Stimulated activated CD4-positive, alpha-beta T cell treated with anti-CD3 and anti-CD28 coated beads, Interleukin-15, amount 100 ng/mL, for 1 hour (primary cell): ENCODE data around the gene DAAM1.

Experiments used
- DNase-seq, 2 donors: peaks; one replicate each; pipeline ENCODE4 v3.0.0-alpha.2; 2020; ENCODE audit warnings: low read depth in 1 of 2, low spot score in 1 of 2

Gene DAAM1

GRCh38 chr14:59337141-59337611, 148.7 kb downstream of the DAAM1 start:
- DNase-seq: no peak

- no peak for DNase-seq
These were observed 150.3 kb downstream of the DAAM1 start for GRCh38 chr14:59338761-59339160.

- DNase-seq: no peak
These were observed 151.3 kb downstream of the DAAM1 start for GRCh38 chr14:59339524-59340330.

GRCh38 chr14:59341858-59342477, 153.5 kb downstream of the DAAM1 start:
- DNase-seq: no peak

GRCh38 chr14:59342516-59343484, 154.3 kb downstream of the DAAM1 start:
- DNase-seq: no peak

GRCh38 chr14:59343585-59343984, 155.1 kb downstream of the DAAM1 start:
- DNase-seq: no peak

- DNase-seq: no peak
These were observed 155.5 kb downstream of the DAAM1 start for GRCh38 chr14:59344016-59344415.

GRCh38 chr14:59344691-59345455, 156.4 kb downstream of the DAAM1 start:
- no peak for DNase-seq

- DNase-seq: no peak
These were observed 157.9 kb downstream of the DAAM1 start for GRCh38 chr14:59346329-59346728.

GRCh38 chr14:59346796-59347510, 158.5 kb downstream of the DAAM1 start:
- no peak for DNase-seq

GRCh38 chr14:59347511-59347900, 159.0 kb downstream of the DAAM1 start:
- no peak for DNase-seq

GRCh38 chr14:59347915-59348314, 159.4 kb downstream of the DAAM1 start:
- no peak for DNase-seq

GRCh38 chr14:59349258-59349701, 160.8 kb downstream of the DAAM1 start:
- DNase-seq: no peak

- no peak for DNase-seq
These were observed 164.5 kb downstream of the DAAM1 start for GRCh38 chr14:59352961-59353360.

GRCh38 chr14:59354666-59355065, 166.2 kb downstream of the DAAM1 start:
- no peak for DNase-seq

GRCh38 chr14:59355091-59355490, 166.6 kb downstream of the DAAM1 start:
- no peak for DNase-seq

- no peak for DNase-seq
These were observed 167.8 kb downstream of the DAAM1 start for GRCh38 chr14:59356312-59356711.

GRCh38 chr14:59356767-59357166, 168.3 kb downstream of the DAAM1 start:
- no peak for DNase-seq

- DNase-seq: no peak
These were observed 169.6 kb downstream of the DAAM1 start for GRCh38 chr14:59358102-59358501.

GRCh38 chr14:59358784-59359183, 170.3 kb downstream of the DAAM1 start:
- DNase-seq: no peak
